ENCODE results near the gene RPL22.
"Not testable (repeated sequence)": the region's sequence is repeated elsewhere in the genome, so short reads cannot be mapped to it uniquely, and the experiment has no call there.

RPL22 gene

GRCh38 chr1:6220236-6220635 lies 20.8 kb upstream of the RPL22 start:
- no peak overlapping the region for H3K4me2 ChIP-seq (ENCODE audit: low read length, poor library complexity, severe bottlenecking)
- H3K4me1 ChIP-seq (ENCODE audit: control insufficient read depth, insufficient read depth, low read depth, low read length) = peaks cover 19% of the 10 kb centered on the region
- no peaks in the 10 kb centered on the region for H3K9me3 ChIP-seq (ENCODE audit: control insufficient read depth, low read length)
- 86% methylated on average over 8 of the region's 8 CpGs for WGBS
- no peak overlapping the region for H2BK5ac ChIP-seq (ENCODE audit: low read depth, low read length, poor library complexity, severe bottlenecking)
- no peak overlapping the region for H2BK12ac ChIP-seq (ENCODE audit: low read length in 2 of 2)
- peaks cover 29 to 31% of the 10 kb centered on the region in 2 experiments for H3K36me3 ChIP-seq (ENCODE audit: control insufficient read depth in 1 of 2, insufficient read depth in 2 of 2, low read depth in 1 of 2, low read length in 2 of 2)
- DNase-seq = no peak
- no peak overlapping the region for H3K23ac ChIP-seq (ENCODE audit: low read length in 2 of 2)
- H4K91ac ChIP-seq (ENCODE audit: low read length) = no peak overlapping the region
- no peak overlapping the region for H3K9ac ChIP-seq (ENCODE audit: low read length)
- H3K4ac ChIP-seq (ENCODE audit: low read depth in 1 of 2, low read length in 2 of 2) = no peak overlapping the region
- no peak overlapping the region for H2BK120ac ChIP-seq (ENCODE audit: low read depth, low read length)
- no peak overlapping the region for H3K4me3 ChIP-seq (ENCODE audit: insufficient read depth in 1 of 2, low read depth in 1 of 2, low read length in 2 of 2)
- no peak overlapping the region for H2AFZ ChIP-seq (ENCODE audit: low read depth, low read length)
- no peaks in the 10 kb centered on the region for H3K27me3 ChIP-seq (ENCODE audit: control insufficient read depth in 1 of 2, insufficient read depth in 1 of 2, low read length in 2 of 2)
- no peak overlapping the region for H3K27ac ChIP-seq (ENCODE audit: low read length, poor library complexity, severe bottlenecking)
- peaks cover 5% of the 10 kb centered on the region for H3K79me1 ChIP-seq (replicated peaks; ENCODE audit: low read length, poor library complexity, severe bottlenecking)
- H4K8ac ChIP-seq (ENCODE audit: low read length) = no peak overlapping the region
- no peak overlapping the region for H3K18ac ChIP-seq (ENCODE audit: low read depth in 1 of 2, low read length in 2 of 2)
- no peak overlapping the region for H2BK15ac ChIP-seq (ENCODE audit: low read depth, poor library complexity, severe bottlenecking)
- H3K14ac ChIP-seq (ENCODE audit: low read length in 2 of 2) = no peak overlapping the region
- no peak overlapping the region for H2AK5ac ChIP-seq (ENCODE audit: low read length, severe bottlenecking)

- H3K23ac ChIP-seq (ENCODE audit: low read length in 2 of 2); H3K27ac ChIP-seq (ENCODE audit: low read length, poor library complexity, severe bottlenecking); H3K9me3 ChIP-seq (ENCODE audit: control insufficient read depth, low read length); H3K18ac ChIP-seq (ENCODE audit: low read depth in 1 of 2, low read length in 2 of 2); H2AK5ac ChIP-seq (ENCODE audit: low read length, severe bottlenecking); H3K4me2 ChIP-seq (ENCODE audit: low read length, poor library complexity, severe bottlenecking); H2BK15ac ChIP-seq (ENCODE audit: low read depth, poor library complexity, severe bottlenecking); DNase-seq; H3K4ac ChIP-seq (ENCODE audit: low read depth in 1 of 2, low read length in 2 of 2); H2AFZ ChIP-seq (ENCODE audit: low read depth, low read length); H3K9ac ChIP-seq (ENCODE audit: low read length); H3K27me3 ChIP-seq (ENCODE audit: control insufficient read depth in 1 of 2, insufficient read depth in 1 of 2, low read length in 2 of 2); H3K79me1 ChIP-seq (replicated peaks; ENCODE audit: low read length, poor library complexity, severe bottlenecking); H4K91ac ChIP-seq (ENCODE audit: low read length); H2BK5ac ChIP-seq (ENCODE audit: low read depth, low read length, poor library complexity, severe bottlenecking); H4K8ac ChIP-seq (ENCODE audit: low read length); H2BK12ac ChIP-seq (ENCODE audit: low read length in 2 of 2); H3K14ac ChIP-seq (ENCODE audit: low read length in 2 of 2); H2BK120ac ChIP-seq (ENCODE audit: low read depth, low read length); H3K4me3 ChIP-seq (ENCODE audit: insufficient read depth in 1 of 2, low read depth in 1 of 2, low read length in 2 of 2): not testable (repeated sequence)
- WGBS = 94% methylated on average over 11 of the region's 11 CpGs
- Histone ChIP-seq H3K36me3 (ENCODE audit: control insufficient read depth in 1 of 2, insufficient read depth in 2 of 2, low read depth in 1 of 2, low read length in 2 of 2) (peaks cover 23 to 25% of the 10 kb centered on the region in 2 experiments), H3K4me1 (ENCODE audit: control insufficient read depth, insufficient read depth, low read depth, low read length) (peaks cover 13% of the 10 kb centered on the region)
Measured at GRCh38 chr1:6219641-6220040, 20.2 kb upstream of the RPL22 start.

GRCh38 chr1:6218375-6219164 lies 19.2 kb upstream of the RPL22 start:
- Histone ChIP-seq H3K9ac (ENCODE audit: low read length) (no peak overlapping the region), H3K14ac (ENCODE audit: low read length in 2 of 2) (no peak overlapping the region), H3K4ac (ENCODE audit: low read depth in 1 of 2, low read length in 2 of 2) (no peak overlapping the region), H2AK5ac (ENCODE audit: low read length, severe bottlenecking) (no peak overlapping the region), H3K23ac (ENCODE audit: low read length in 2 of 2) (no peak overlapping the region), H3K4me2 (ENCODE audit: low read length, poor library complexity, severe bottlenecking) (no peak overlapping the region), H3K36me3 (ENCODE audit: control insufficient read depth in 1 of 2, insufficient read depth in 2 of 2, low read depth in 1 of 2, low read length in 2 of 2) (peaks cover 14 to 17% of the 10 kb centered on the region in 2 experiments), H2BK5ac (ENCODE audit: low read depth, low read length, poor library complexity, severe bottlenecking) (no peak overlapping the region), H3K4me3 (ENCODE audit: insufficient read depth in 1 of 2, low read depth in 1 of 2, low read length in 2 of 2) (no peak overlapping the region), H4K8ac (ENCODE audit: low read length) (no peak overlapping the region), H2BK12ac (ENCODE audit: low read length in 2 of 2) (no peak overlapping the region), H4K91ac (ENCODE audit: low read length) (no peak overlapping the region), H3K4me1 (ENCODE audit: control insufficient read depth, insufficient read depth, low read depth, low read length) (peaks cover 11% of the 10 kb centered on the region), H2BK120ac (ENCODE audit: low read depth, low read length) (no peak overlapping the region), H3K9me3 (ENCODE audit: control insufficient read depth, low read length) (no peaks in the 10 kb centered on the region), H3K27me3 (ENCODE audit: control insufficient read depth in 1 of 2, insufficient read depth in 1 of 2, low read length in 2 of 2) (no peaks in the 10 kb centered on the region), H3K79me1 (replicated peaks; ENCODE audit: low read length, poor library complexity, severe bottlenecking) (peaks cover 3% of the 10 kb centered on the region), H3K18ac (ENCODE audit: low read depth in 1 of 2, low read length in 2 of 2) (no peak overlapping the region), H2BK15ac (ENCODE audit: low read depth, poor library complexity, severe bottlenecking) (no peak overlapping the region), H2AFZ (ENCODE audit: low read depth, low read length) (no peak overlapping the region), H3K27ac (ENCODE audit: low read length, poor library complexity, severe bottlenecking) (no peak overlapping the region)
- DNase-seq = no peak
- WGBS = 91% methylated on average over 16 of the region's 16 CpGs

GRCh38 chr1:6212193-6212959 lies 13.0 kb upstream of the RPL22 start:
- no peaks in the 10 kb centered on the region for H3K79me1 ChIP-seq (replicated peaks; ENCODE audit: low read length, poor library complexity, severe bottlenecking)
- no peak overlapping the region for H3K23ac ChIP-seq (ENCODE audit: low read length in 2 of 2)
- no peak overlapping the region for H2AFZ ChIP-seq (ENCODE audit: low read depth, low read length)
- no peak overlapping the region for H2BK15ac ChIP-seq (ENCODE audit: low read depth, poor library complexity, severe bottlenecking)
- H3K4me3 ChIP-seq (ENCODE audit: insufficient read depth in 1 of 2, low read depth in 1 of 2, low read length in 2 of 2) = no peak overlapping the region
- no peak overlapping the region for H2BK12ac ChIP-seq (ENCODE audit: low read length in 2 of 2)
- peaks cover 0 to 10% of the 10 kb centered on the region in 2 experiments for H3K27me3 ChIP-seq (ENCODE audit: control insufficient read depth in 1 of 2, insufficient read depth in 1 of 2, low read length in 2 of 2)
- H3K9ac ChIP-seq (ENCODE audit: low read length) = no peak overlapping the region
- peaks cover 14% of the 10 kb centered on the region for H3K4me1 ChIP-seq (ENCODE audit: control insufficient read depth, insufficient read depth, low read depth, low read length)
- H2BK120ac ChIP-seq (ENCODE audit: low read depth, low read length) = no peak overlapping the region
- peaks cover 0 to 16% of the 10 kb centered on the region in 2 experiments for H3K36me3 ChIP-seq (ENCODE audit: control insufficient read depth in 1 of 2, insufficient read depth in 2 of 2, low read depth in 1 of 2, low read length in 2 of 2)
- no peak overlapping the region for H3K18ac ChIP-seq (ENCODE audit: low read depth in 1 of 2, low read length in 2 of 2)
- H3K4ac ChIP-seq (ENCODE audit: low read depth in 1 of 2, low read length in 2 of 2) = no peak overlapping the region
- WGBS = 86% methylated on average over 17 of the region's 20 CpGs
- H2AK5ac ChIP-seq (ENCODE audit: low read length, severe bottlenecking) = no peak overlapping the region
- H3K14ac ChIP-seq (ENCODE audit: low read length in 2 of 2) = no peak overlapping the region
- no peak overlapping the region for H3K4me2 ChIP-seq (ENCODE audit: low read length, poor library complexity, severe bottlenecking)
- H3K9me3 ChIP-seq (ENCODE audit: control insufficient read depth, low read length) = no peaks in the 10 kb centered on the region
- H3K27ac ChIP-seq (ENCODE audit: low read length, poor library complexity, severe bottlenecking) = no peak overlapping the region
- no peak for DNase-seq
- H2BK5ac ChIP-seq (ENCODE audit: low read depth, low read length, poor library complexity, severe bottlenecking) = no peak overlapping the region
- H4K91ac ChIP-seq (ENCODE audit: low read length) = no peak overlapping the region
- H4K8ac ChIP-seq (ENCODE audit: low read length) = no peak overlapping the region

All from mesenchymal stem cell (in vitro differentiated cells and primary cell).